ENCODE results near the gene CD300LD.

Gene CD300LD

GRCh38 chr17:74547264-74547663 lies 44.8 kb downstream of the CD300LD start:
- Histone ChIP-seq H3K27me3 (ENCODE audit: control insufficient read depth, insufficient read depth, low read length) (peaks cover 10% of the 10 kb centered on the region), H3K4me3 (ENCODE audit: low read length) (no peak overlapping the region), H3K36me3 (ENCODE audit: control insufficient read depth, insufficient read depth, low read length) (no peaks in the 10 kb centered on the region), H3K4me1 (ENCODE audit: control insufficient read depth, insufficient read depth, low read length) (no peaks in the 10 kb centered on the region), H3K9ac (ENCODE audit: low read length) (no peak overlapping the region), H3K9me3 (ENCODE audit: control insufficient read depth, low read length) (no peaks in the 10 kb centered on the region)

- H3K4me1 ChIP-seq (ENCODE audit: control insufficient read depth, insufficient read depth, low read length) = no peaks in the 10 kb centered on the region
- no peak overlapping the region for H3K9ac ChIP-seq (ENCODE audit: low read length)
- no peak overlapping the region for H3K4me3 ChIP-seq (ENCODE audit: low read length)
- H3K27me3 ChIP-seq (ENCODE audit: control insufficient read depth, insufficient read depth, low read length) = peaks cover 10% of the 10 kb centered on the region
- no peaks in the 10 kb centered on the region for H3K36me3 ChIP-seq (ENCODE audit: control insufficient read depth, insufficient read depth, low read length)
- H3K9me3 ChIP-seq (ENCODE audit: control insufficient read depth, low read length) = no peaks in the 10 kb centered on the region
Observed at GRCh38 chr17:74546586-74546985, 45.5 kb downstream of the CD300LD start.

GRCh38 chr17:74545843-74546230 lies 46.2 kb downstream of the CD300LD start, which contains the start of gene CD300C:
Gene CD300C, minus strand, starts transcription at chr17:74546115. Its CDS starts 333 bp downstream, at chr17:74545782.
- Histone ChIP-seq H3K9me3 (ENCODE audit: control insufficient read depth, low read length) (no peaks in the 10 kb centered on the region), H3K4me3 (ENCODE audit: low read length) (no peak within 1 kb of the TSS), H3K9ac (ENCODE audit: low read length) (no peak within 1 kb of the TSS), H3K4me1 (ENCODE audit: control insufficient read depth, insufficient read depth, low read length) (no peaks in the 10 kb centered on the region), H3K36me3 (ENCODE audit: control insufficient read depth, insufficient read depth, low read length) (no peaks in the 10 kb centered on the region), H3K27me3 (ENCODE audit: control insufficient read depth, insufficient read depth, low read length) (peaks cover 10% of the 10 kb centered on the region)

DNA sequence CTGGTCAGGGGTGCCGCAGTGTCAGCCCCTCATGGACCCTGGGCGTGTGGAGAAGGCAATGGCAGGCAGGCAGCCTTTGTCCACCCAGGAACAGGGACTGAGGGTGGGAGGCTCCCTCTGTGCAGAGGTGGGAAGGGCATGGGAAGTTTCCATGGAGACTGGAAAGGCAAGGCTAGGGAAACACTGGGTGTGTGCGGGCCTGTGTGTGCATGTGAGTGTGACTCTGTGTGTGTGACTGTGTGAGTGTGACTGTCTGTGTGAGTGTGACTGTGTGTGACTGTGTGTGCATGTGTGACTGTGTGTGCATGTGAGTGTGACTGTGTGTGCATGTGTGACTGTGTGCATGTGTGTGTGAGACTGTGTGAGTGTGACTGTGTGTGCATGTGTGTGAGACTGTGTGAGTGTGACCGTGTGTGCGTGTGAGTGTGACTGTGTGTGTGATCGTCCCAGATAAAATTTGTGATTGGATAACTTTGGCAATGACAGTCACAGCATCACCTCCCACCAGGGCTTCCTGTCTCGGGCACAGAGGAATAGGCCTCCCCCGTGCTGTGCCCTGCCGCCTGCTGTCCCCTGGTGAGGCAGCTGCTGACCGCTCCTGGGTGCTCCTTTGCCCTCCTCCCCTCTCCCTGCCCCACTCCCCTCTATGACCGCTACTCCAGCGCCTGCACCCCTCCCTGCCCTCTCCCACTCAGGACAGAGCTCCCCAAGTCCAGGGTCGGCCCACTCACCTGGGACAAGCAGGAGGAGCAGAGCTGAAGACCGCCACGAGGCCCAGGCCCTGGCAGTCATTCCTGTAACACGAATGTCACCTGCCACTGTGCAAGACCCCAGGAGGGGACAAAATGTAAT lies 46.9 kb downstream of the CD300LD start:
- peaks cover 10% of the 10 kb centered on the region for H3K27me3 ChIP-seq (ENCODE audit: control insufficient read depth, insufficient read depth, low read length)
- no peak overlapping the region for H3K9ac ChIP-seq (ENCODE audit: low read length)
- no peak overlapping the region for H3K4me3 ChIP-seq (ENCODE audit: low read length)
- H3K4me1 ChIP-seq (ENCODE audit: control insufficient read depth, insufficient read depth, low read length) = no peaks in the 10 kb centered on the region
- no peaks in the 10 kb centered on the region for H3K9me3 ChIP-seq (ENCODE audit: control insufficient read depth, low read length)
- no peaks in the 10 kb centered on the region for H3K36me3 ChIP-seq (ENCODE audit: control insufficient read depth, insufficient read depth, low read length)

GRCh38 chr17:74543891-74544760 lies 48.0 kb downstream of the CD300LD start:
- Histone ChIP-seq H3K36me3 (ENCODE audit: control insufficient read depth, insufficient read depth, low read length) (no peaks in the 10 kb centered on the region), H3K9ac (ENCODE audit: low read length) (no peak overlapping the region), H3K9me3 (ENCODE audit: control insufficient read depth, low read length) (no peaks in the 10 kb centered on the region), H3K4me1 (ENCODE audit: control insufficient read depth, insufficient read depth, low read length) (no peaks in the 10 kb centered on the region), H3K27me3 (ENCODE audit: control insufficient read depth, insufficient read depth, low read length) (peaks cover 4% of the 10 kb centered on the region), H3K4me3 (ENCODE audit: low read length) (no peak overlapping the region)

DNA sequence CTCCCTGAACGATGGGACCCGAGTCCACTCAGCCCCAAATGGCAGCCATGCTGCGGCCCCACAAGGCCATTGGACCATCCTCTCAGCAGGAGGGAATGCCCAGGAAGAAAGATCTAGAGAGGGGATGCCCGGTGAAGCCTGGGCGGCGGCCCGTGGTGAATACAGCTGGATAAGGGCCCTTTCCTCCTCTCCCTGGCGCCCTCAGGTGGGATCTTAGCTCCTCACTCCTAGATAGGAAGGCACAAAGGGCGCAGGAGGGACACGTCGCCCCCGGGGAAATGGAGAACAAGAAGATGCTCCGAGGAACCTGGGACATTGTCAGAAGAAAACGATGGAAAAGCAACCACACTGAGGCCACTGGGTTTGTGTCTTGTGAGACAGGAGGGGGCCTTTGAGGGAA lies 48.7 kb downstream of the CD300LD start:
- Histone ChIP-seq H3K9ac (ENCODE audit: low read length) (no peak overlapping the region), H3K27me3 (ENCODE audit: control insufficient read depth, insufficient read depth, low read length) (peaks cover 2% of the 10 kb centered on the region), H3K9me3 (ENCODE audit: control insufficient read depth, low read length) (no peaks in the 10 kb centered on the region), H3K36me3 (ENCODE audit: control insufficient read depth, insufficient read depth, low read length) (no peaks in the 10 kb centered on the region), H3K4me1 (ENCODE audit: control insufficient read depth, insufficient read depth, low read length) (no peaks in the 10 kb centered on the region), H3K4me3 (ENCODE audit: low read length) (no peak overlapping the region)

GRCh38 chr17:74542727-74543383 lies 49.2 kb downstream of the CD300LD start:
- no peak overlapping the region for H3K9ac ChIP-seq (ENCODE audit: low read length)
- H3K4me3 ChIP-seq (ENCODE audit: low read length) = no peak overlapping the region
- H3K36me3 ChIP-seq (ENCODE audit: control insufficient read depth, insufficient read depth, low read length) = no peaks in the 10 kb centered on the region
- H3K4me1 ChIP-seq (ENCODE audit: control insufficient read depth, insufficient read depth, low read length) = no peaks in the 10 kb centered on the region
- H3K27me3 ChIP-seq (ENCODE audit: control insufficient read depth, insufficient read depth, low read length) = peaks cover 5% of the 10 kb centered on the region
- no peaks in the 10 kb centered on the region for H3K9me3 ChIP-seq (ENCODE audit: control insufficient read depth, low read length)

DNA sequence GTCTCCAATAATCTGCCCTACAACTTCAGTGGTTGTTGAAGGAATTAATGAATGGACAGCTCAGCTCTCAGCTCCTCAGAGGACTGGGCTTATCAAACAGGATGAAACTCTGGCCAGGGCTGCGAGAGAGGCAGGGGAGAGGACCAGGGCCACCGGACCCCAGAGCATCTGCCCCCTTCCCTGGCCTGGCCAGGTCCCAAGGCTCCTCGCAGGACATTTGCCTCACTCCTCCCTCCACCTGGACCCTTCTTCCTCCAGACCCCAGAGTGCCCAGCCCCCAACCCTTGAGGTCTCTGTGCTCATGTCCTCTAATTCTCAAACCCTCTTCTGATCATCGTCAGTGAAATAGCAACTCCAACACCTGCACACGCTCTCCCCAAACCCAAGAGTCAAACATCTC lies 49.9 kb downstream of the CD300LD start:
- no peaks in the 10 kb centered on the region for H3K9me3 ChIP-seq (ENCODE audit: control insufficient read depth, low read length)
- no peak overlapping the region for H3K9ac ChIP-seq (ENCODE audit: low read length)
- no peak overlapping the region for H3K4me3 ChIP-seq (ENCODE audit: low read length)
- no peaks in the 10 kb centered on the region for H3K4me1 ChIP-seq (ENCODE audit: control insufficient read depth, insufficient read depth, low read length)
- peaks cover 5% of the 10 kb centered on the region for H3K27me3 ChIP-seq (ENCODE audit: control insufficient read depth, insufficient read depth, low read length)
- H3K36me3 ChIP-seq (ENCODE audit: control insufficient read depth, insufficient read depth, low read length) = no peaks in the 10 kb centered on the region

- no peaks in the 10 kb centered on the region for H3K36me3 ChIP-seq (ENCODE audit: control insufficient read depth, insufficient read depth, low read length)
- no peak overlapping the region for H3K4me3 ChIP-seq (ENCODE audit: low read length)
- H3K27me3 ChIP-seq (ENCODE audit: control insufficient read depth, insufficient read depth, low read length) = peaks cover 5% of the 10 kb centered on the region
- no peaks in the 10 kb centered on the region for H3K4me1 ChIP-seq (ENCODE audit: control insufficient read depth, insufficient read depth, low read length)
- H3K9me3 ChIP-seq (ENCODE audit: control insufficient read depth, low read length) = no peaks in the 10 kb centered on the region
- H3K9ac ChIP-seq (ENCODE audit: low read length) = no peak overlapping the region
Observed at GRCh38 chr17:74541176-74542111, 50.6 kb downstream of the CD300LD start.

DNA sequence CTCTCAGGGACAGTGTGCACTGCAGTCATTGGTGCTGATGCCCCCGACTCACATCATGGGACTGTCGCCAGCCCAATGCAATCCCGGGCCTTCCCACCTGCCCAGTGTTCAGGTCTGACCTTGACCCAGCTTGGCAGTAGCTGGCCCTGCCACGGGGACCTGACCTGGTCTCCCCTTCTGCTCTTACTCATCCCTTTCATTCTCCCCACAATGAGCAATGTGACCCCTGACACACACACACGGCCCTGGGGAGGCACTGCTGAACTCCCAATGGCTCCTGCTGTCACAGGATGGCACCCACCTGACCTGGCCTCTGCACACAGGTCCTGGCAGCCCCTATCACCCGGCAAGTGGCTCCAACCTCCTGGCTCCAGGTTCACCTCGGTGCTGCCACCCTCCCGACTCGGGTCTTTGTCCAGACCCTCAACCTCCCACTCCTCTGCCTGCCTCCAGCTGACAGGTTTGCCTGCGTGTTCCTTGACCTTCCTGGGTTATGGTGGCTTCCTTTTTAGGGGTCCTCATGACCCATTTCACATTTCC lies 52.7 kb downstream of the CD300LD start:
- Histone ChIP-seq H3K4me3 (ENCODE audit: low read length) (no peak overlapping the region), H3K36me3 (ENCODE audit: control insufficient read depth, insufficient read depth, low read length) (no peaks in the 10 kb centered on the region), H3K9me3 (ENCODE audit: control insufficient read depth, low read length) (no peaks in the 10 kb centered on the region), H3K9ac (ENCODE audit: low read length) (no peak overlapping the region), H3K27me3 (ENCODE audit: control insufficient read depth, insufficient read depth, low read length) (peaks cover 5% of the 10 kb centered on the region), H3K4me1 (ENCODE audit: control insufficient read depth, insufficient read depth, low read length) (no peaks in the 10 kb centered on the region)

DNA sequence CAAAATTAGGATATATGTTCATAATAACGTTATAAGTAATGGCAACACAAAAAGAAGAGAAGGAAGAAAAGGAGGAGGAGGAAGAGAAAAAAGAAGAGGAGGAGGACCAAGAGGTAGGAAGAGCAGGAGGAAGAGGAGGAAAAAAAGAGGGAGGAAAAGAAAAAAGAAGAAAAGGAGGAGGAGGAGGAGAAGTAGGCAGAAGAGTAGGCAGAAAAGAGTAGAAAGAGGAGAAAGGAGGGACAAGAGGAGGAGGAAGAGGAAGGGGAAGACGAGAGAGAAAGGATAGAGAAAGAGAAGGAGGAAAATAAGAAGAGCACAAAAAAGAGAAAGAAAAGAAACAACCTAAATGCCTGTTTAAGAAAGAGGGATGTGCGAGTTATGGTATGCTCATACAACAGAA lies 55.2 kb downstream of the CD300LD start:
- peaks cover 5% of the 10 kb centered on the region for H3K27me3 ChIP-seq (ENCODE audit: control insufficient read depth, insufficient read depth, low read length)
- no peaks in the 10 kb centered on the region for H3K9me3 ChIP-seq (ENCODE audit: control insufficient read depth, low read length)
- no peak overlapping the region for H3K4me3 ChIP-seq (ENCODE audit: low read length)
- H3K4me1 ChIP-seq (ENCODE audit: control insufficient read depth, insufficient read depth, low read length) = no peaks in the 10 kb centered on the region
- no peaks in the 10 kb centered on the region for H3K36me3 ChIP-seq (ENCODE audit: control insufficient read depth, insufficient read depth, low read length)
- H3K9ac ChIP-seq (ENCODE audit: low read length) = no peak overlapping the region
